Ishikawa (cell line): Measurements from ENCODE around the gene CZIB.

Experiments
- CEBPB ChIP-seq: IDR thresholded peaks from 2 replicates; pipeline ENCODE4 v1.6.1; 2012
- CREB1 ChIP-seq: IDR thresholded peaks from 2 replicates; pipeline ENCODE4 v1.6.1; 2012; ENCODE audit warnings: low read depth
- EGR1 ChIP-seq: IDR thresholded peaks from 2 replicates; pipeline ENCODE4 v1.6.1; 2012
- EP300 ChIP-seq: IDR thresholded peaks from 2 replicates; pipeline ENCODE4 v1.6.1; 2012; ENCODE audit warnings: borderline replicate concordance
- TAF1 ChIP-seq: IDR thresholded peaks from 2 replicates; pipeline ENCODE4 v1.6.1; 2012; ENCODE audit warnings: low read depth, mild to moderate bottlenecking
- ZBTB7A ChIP-seq: IDR thresholded peaks from 2 replicates; pipeline ENCODE4 v1.6.1; 2012; ENCODE audit warnings: low read depth
- TF ChIP-seq, protein P1 (sequence below): IDR thresholded peaks from 2 replicates; pipeline ENCODE4 v1.6.1; 2012; ENCODE audit warnings: low read depth, mild to moderate bottlenecking
- TF ChIP-seq, protein P2 (sequence below): IDR thresholded peaks from 2 replicates; pipeline ENCODE4 v1.6.1; 2012

DNA sequence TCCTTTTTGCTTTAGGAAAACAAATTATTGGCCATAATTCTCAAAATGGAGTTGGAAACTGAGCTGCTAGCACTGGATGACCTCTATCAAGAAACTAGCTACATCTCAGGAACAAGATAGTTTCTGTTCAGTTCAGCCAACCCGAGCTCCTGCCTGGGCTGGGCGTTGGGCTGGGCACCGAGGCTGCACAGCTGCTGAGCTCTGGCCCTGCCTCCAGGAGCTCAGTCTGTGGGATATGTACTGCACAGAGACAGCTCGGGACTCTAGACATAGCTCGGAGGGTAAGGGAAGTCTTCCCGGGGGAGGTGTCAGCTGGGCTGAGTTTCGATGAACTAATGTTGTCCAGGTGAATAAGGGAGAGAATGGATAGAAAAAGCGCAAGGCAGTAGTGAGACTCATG, 53.5 kb downstream of the CZIB start:
- TF ChIP-seq, protein P1, sequence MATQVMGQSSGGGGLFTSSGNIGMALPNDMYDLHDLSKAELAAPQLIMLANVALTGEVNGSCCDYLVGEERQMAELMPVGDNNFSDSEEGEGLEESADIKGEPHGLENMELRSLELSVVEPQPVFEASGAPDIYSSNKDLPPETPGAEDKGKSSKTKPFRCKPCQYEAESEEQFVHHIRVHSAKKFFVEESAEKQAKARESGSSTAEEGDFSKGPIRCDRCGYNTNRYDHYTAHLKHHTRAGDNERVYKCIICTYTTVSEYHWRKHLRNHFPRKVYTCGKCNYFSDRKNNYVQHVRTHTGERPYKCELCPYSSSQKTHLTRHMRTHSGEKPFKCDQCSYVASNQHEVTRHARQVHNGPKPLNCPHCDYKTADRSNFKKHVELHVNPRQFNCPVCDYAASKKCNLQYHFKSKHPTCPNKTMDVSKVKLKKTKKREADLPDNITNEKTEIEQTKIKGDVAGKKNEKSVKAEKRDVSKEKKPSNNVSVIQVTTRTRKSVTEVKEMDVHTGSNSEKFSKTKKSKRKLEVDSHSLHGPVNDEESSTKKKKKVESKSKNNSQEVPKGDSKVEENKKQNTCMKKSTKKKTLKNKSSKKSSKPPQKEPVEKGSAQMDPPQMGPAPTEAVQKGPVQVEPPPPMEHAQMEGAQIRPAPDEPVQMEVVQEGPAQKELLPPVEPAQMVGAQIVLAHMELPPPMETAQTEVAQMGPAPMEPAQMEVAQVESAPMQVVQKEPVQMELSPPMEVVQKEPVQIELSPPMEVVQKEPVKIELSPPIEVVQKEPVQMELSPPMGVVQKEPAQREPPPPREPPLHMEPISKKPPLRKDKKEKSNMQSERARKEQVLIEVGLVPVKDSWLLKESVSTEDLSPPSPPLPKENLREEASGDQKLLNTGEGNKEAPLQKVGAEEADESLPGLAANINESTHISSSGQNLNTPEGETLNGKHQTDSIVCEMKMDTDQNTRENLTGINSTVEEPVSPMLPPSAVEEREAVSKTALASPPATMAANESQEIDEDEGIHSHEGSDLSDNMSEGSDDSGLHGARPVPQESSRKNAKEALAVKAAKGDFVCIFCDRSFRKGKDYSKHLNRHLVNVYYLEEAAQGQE = no peak
- TF ChIP-seq CREB1 = no peak
- no peak for TF ChIP-seq EGR1
- TF ChIP-seq, protein P2, sequence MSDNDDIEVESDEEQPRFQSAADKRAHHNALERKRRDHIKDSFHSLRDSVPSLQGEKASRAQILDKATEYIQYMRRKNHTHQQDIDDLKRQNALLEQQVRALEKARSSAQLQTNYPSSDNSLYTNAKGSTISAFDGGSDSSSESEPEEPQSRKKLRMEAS = no peak
- TF ChIP-seq EP300 = no peak
- TF ChIP-seq TAF1 = no peak
- no peak for TF ChIP-seq ZBTB7A
- no peak for TF ChIP-seq CEBPB
